ENCODE measurements around the gene SNCA.
A peak's percentile ranks its signal among the peaks of the same experiment; 100 is the strongest.

The SNCA gene

GRCh38 chr4:89836897-89837384, at the start of gene SNCA:
Gene SNCA (minus strand): TSS chr4:89837161. CDS start chr4:89835667, 1,494 bp downstream.
- DNase-seq: peak; percentile 36

- no peak for DNase-seq
Observed at GRCh38 chr4:89879215-89879614, 42.3 kb upstream of the SNCA start.

- DNase-seq: no peak
Observed at GRCh38 chr4:89878611-89879010, 41.6 kb upstream of the SNCA start.

- DNase-seq: no peak
Observed at GRCh38 chr4:89876548-89876947, 39.6 kb upstream of the SNCA start.

GRCh38 chr4:89871211-89871610, 34.2 kb upstream of the SNCA start:
- DNase-seq: no peak

- DNase-seq: no peak
Observed at GRCh38 chr4:89868999-89869589, 32.1 kb upstream of the SNCA start.

- DNase-seq: no peak
Observed at GRCh38 chr4:89868276-89868675, 31.3 kb upstream of the SNCA start.

GRCh38 chr4:89863533-89863932, 26.6 kb upstream of the SNCA start:
- DNase-seq: no peak

- DNase-seq: no peak
Observed at GRCh38 chr4:89860971-89861370, 24.0 kb upstream of the SNCA start.

GRCh38 chr4:89855236-89855635, 18.3 kb upstream of the SNCA start:
- no peak for DNase-seq

GRCh38 chr4:89847571-89848325, 10.8 kb upstream of the SNCA start:
- no peak for DNase-seq

GRCh38 chr4:89839558-89839957, 2.6 kb upstream of the SNCA start:
- no peak for DNase-seq

- DNase-seq: no peak
Observed at GRCh38 chr4:89837993-89838390, 1.0 kb upstream of the SNCA start.

- DNase-seq: peak; percentile 20
Observed at GRCh38 chr4:89837385-89837992, 528 bp upstream of the SNCA start.

- no peak for DNase-seq
Observed at GRCh38 chr4:89836031-89836745, 773 bp downstream of the SNCA start.

GRCh38 chr4:89835413-89835812, 1.5 kb downstream of the SNCA start:
- no peak for DNase-seq

- DNase-seq: no peak
Observed at GRCh38 chr4:89834486-89835209, 2.3 kb downstream of the SNCA start.

GRCh38 chr4:89829470-89830138, 7.4 kb downstream of the SNCA start:
- DNase-seq: no peak

GRCh38 chr4:89823416-89823815, 13.5 kb downstream of the SNCA start:
- DNase-seq: no peak

- DNase-seq: no peak
Observed at GRCh38 chr4:89821612-89822011, 15.3 kb downstream of the SNCA start.

- no peak for DNase-seq
Observed at GRCh38 chr4:89820010-89820409, 17.0 kb downstream of the SNCA start.

- DNase-seq: no peak
Observed at GRCh38 chr4:89814362-89814761, 22.6 kb downstream of the SNCA start.
